ENCODE measurements around the gene NCCRP1. TPM values are rescaled to one million over a fixed set of nuclear protein-coding genes. Genes with fewer than 3 reads are reported as not detected.

The NCCRP1 gene
- total and polyA plus RNA-seq, 4 donors = not detected

GRCh38 chr19:39236527-39236926, 39.8 kb downstream of the NCCRP1 start:
- Histone ChIP-seq H3K4me3 (ENCODE audit: low read depth in 1 of 3, low read length in 3 of 3) (no peak overlapping the region), H3K4me1 (ENCODE audit: control insufficient read depth in 4 of 4, insufficient read depth in 4 of 4, low read length in 3 of 4) (peaks cover 0 to 2% (median 0%) of the 10 kb centered on the region in 4 donors), H3K36me3 (ENCODE audit: control insufficient read depth in 4 of 4, insufficient read depth in 3 of 4, low read depth in 1 of 4, low read length in 3 of 4) (no peaks in the 10 kb centered on the region), H3K9ac (ENCODE audit: low read depth in 1 of 2, low read length in 2 of 2) (no peak overlapping the region), H3K27me3 (ENCODE audit: control insufficient read depth in 4 of 4, insufficient read depth in 4 of 4, low read length in 3 of 4) (no peaks in the 10 kb centered on the region), H3K9me3 (ENCODE audit: control insufficient read depth in 4 of 4, low read length in 3 of 4) (no peaks in the 10 kb centered on the region), H3K27ac (ENCODE audit: low read depth in 1 of 2, low read length in 2 of 2) (no peak overlapping the region)
- TF ChIP-seq CTCF (IDR thresholded peaks at IDR 0.05; ENCODE audit: low read depth, low read length, missing input control) = no peak
- TF ChIP-seq REST (IDR thresholded peaks at IDR 0.05) = no peak
- TF ChIP-seq SP1 (IDR thresholded peaks at IDR 0.05) = no peak
- TF ChIP-seq GABPA (IDR thresholded peaks at IDR 0.05 in 1 of 2, conservative IDR thresholded peaks at IDR 0.05 in 1 of 2) = no peak
- TF ChIP-seq TAF1 (conservative IDR thresholded peaks at IDR 0.05) = no peak
- TF ChIP-seq FOXA1 (IDR thresholded peaks at IDR 0.05) = no peak
- no peak for TF ChIP-seq HNF4A (conservative IDR thresholded peaks at IDR 0.05)
- no peak for TF ChIP-seq EGR1 (IDR thresholded peaks at IDR 0.05; ENCODE audit: low read depth in 2 of 2)
- no peak for TF ChIP-seq ZBTB33 (IDR thresholded peaks at IDR 0.05)
- no peak for DNase-seq (ENCODE audit: low spot score)
- WGBS = 82% methylated on average over 12 of the region's 12 CpGs

- WGBS = 42% methylated on average over 22 of the region's 22 CpGs
- no peak overlapping the region for H3K27ac ChIP-seq (ENCODE audit: low read depth in 1 of 2, low read length in 2 of 2)
- no peaks in the 10 kb centered on the region for H3K9me3 ChIP-seq (ENCODE audit: control insufficient read depth in 4 of 4, low read length in 3 of 4)
- H3K4me1 ChIP-seq (ENCODE audit: control insufficient read depth in 4 of 4, insufficient read depth in 4 of 4, low read length in 3 of 4) = peaks cover 0 to 2% (median 0%) of the 10 kb centered on the region in 4 donors
- no peak overlapping the region for H3K9ac ChIP-seq (ENCODE audit: low read depth in 1 of 2, low read length in 2 of 2)
- no peaks in the 10 kb centered on the region for H3K36me3 ChIP-seq (ENCODE audit: control insufficient read depth in 4 of 4, insufficient read depth in 3 of 4, low read depth in 1 of 4, low read length in 3 of 4)
- H3K27me3 ChIP-seq (ENCODE audit: control insufficient read depth in 4 of 4, insufficient read depth in 4 of 4, low read length in 3 of 4) = no peaks in the 10 kb centered on the region
- no peak for DNase-seq (ENCODE audit: low spot score)
- peak overlapping the region in 1 of 3 donors; percentile 8 for H3K4me3 ChIP-seq (ENCODE audit: low read depth in 1 of 3, low read length in 3 of 3)
- TF ChIP-seq EGR1 (IDR thresholded peaks at IDR 0.05; ENCODE audit: low read depth in 2 of 2) (no peak), HNF4A (conservative IDR thresholded peaks at IDR 0.05) (peak in 1 of 2 donors; percentile 22), SP1 (IDR thresholded peaks at IDR 0.05) (peak; percentile 33)
Measured at GRCh38 chr19:39237200-39238184, 40.7 kb downstream of the NCCRP1 start.

All from liver (tissue), 9 donors.